Measurements from ENCODE around the gene FNDC1.

Gene FNDC1

GRCh38 chr6:159197251-159197650, 28.1 kb downstream of the FNDC1 start:
- Histone ChIP-seq H3K4me1 (ENCODE audit: low read depth, poor library complexity, severe bottlenecking) (no peaks in the 10 kb centered on the region), H4K20me1 (ENCODE audit: insufficient read depth) (no peaks in the 10 kb centered on the region), H3K9ac (no peak overlapping the region), H3K79me2 (ENCODE audit: insufficient read depth, low read depth) (no peaks in the 10 kb centered on the region), H3K4me2 (no peak overlapping the region), H3K4me3 (IDR thresholded peaks at IDR 0.05; ENCODE audit: insufficient read depth, low read depth, low read length) (no peak overlapping the region), H2AFZ (ENCODE audit: low read depth) (no peak overlapping the region), H3K27me3 (ENCODE audit: insufficient read depth, low read depth) (no peaks in the 10 kb centered on the region), H3K36me3 (ENCODE audit: insufficient read depth) (no peaks in the 10 kb centered on the region), H3K27ac (no peak overlapping the region)
- no peak for TF ChIP-seq CTCF (conservative IDR thresholded peaks at IDR 0.05; ENCODE audit: low read depth, low read length)

- Histone ChIP-seq H3K4me3 (IDR thresholded peaks at IDR 0.05; ENCODE audit: insufficient read depth, low read depth, low read length) (no peak overlapping the region), H3K27me3 (ENCODE audit: insufficient read depth, low read depth) (no peaks in the 10 kb centered on the region), H3K79me2 (ENCODE audit: insufficient read depth, low read depth) (no peaks in the 10 kb centered on the region), H3K36me3 (ENCODE audit: insufficient read depth) (no peaks in the 10 kb centered on the region), H3K4me2 (no peak overlapping the region), H4K20me1 (ENCODE audit: insufficient read depth) (no peaks in the 10 kb centered on the region), H3K9ac (no peak overlapping the region), H3K27ac (no peak overlapping the region), H3K4me1 (ENCODE audit: low read depth, poor library complexity, severe bottlenecking) (no peaks in the 10 kb centered on the region), H2AFZ (ENCODE audit: low read depth) (no peak overlapping the region)
- no peak for TF ChIP-seq CTCF (conservative IDR thresholded peaks at IDR 0.05; ENCODE audit: low read depth, low read length)
These were observed 32.1 kb downstream of the FNDC1 start for GRCh38 chr6:159201336-159201735.

- H3K27ac ChIP-seq = no peak overlapping the region
These were observed 34.3 kb downstream of the FNDC1 start for GRCh38 chr6:159203304-159204005.

GRCh38 chr6:159204605-159205004, 35.4 kb downstream of the FNDC1 start:
- no peak overlapping the region for H3K4me2 ChIP-seq
- no peaks in the 10 kb centered on the region for H3K27me3 ChIP-seq (ENCODE audit: insufficient read depth, low read depth)
- no peaks in the 10 kb centered on the region for H3K4me1 ChIP-seq (ENCODE audit: low read depth, poor library complexity, severe bottlenecking)
- H3K79me2 ChIP-seq (ENCODE audit: insufficient read depth, low read depth) = no peaks in the 10 kb centered on the region
- no peak overlapping the region for H2AFZ ChIP-seq (ENCODE audit: low read depth)
- no peak overlapping the region for H3K9ac ChIP-seq
- TF ChIP-seq CTCF (conservative IDR thresholded peaks at IDR 0.05; ENCODE audit: low read depth, low read length) = no peak
- no peak overlapping the region for H3K27ac ChIP-seq
- H3K4me3 ChIP-seq (IDR thresholded peaks at IDR 0.05; ENCODE audit: insufficient read depth, low read depth, low read length) = no peak overlapping the region
- H4K20me1 ChIP-seq (ENCODE audit: insufficient read depth) = no peaks in the 10 kb centered on the region
- no peaks in the 10 kb centered on the region for H3K36me3 ChIP-seq (ENCODE audit: insufficient read depth)

More at GRCh38 chr6:159203304-159204005, 34.3 kb downstream of the FNDC1 start:
- no peak overlapping the region for H3K4me2 ChIP-seq
- no peaks in the 10 kb centered on the region for H3K79me2 ChIP-seq (ENCODE audit: insufficient read depth, low read depth)
- H3K27me3 ChIP-seq (ENCODE audit: insufficient read depth, low read depth) = no peaks in the 10 kb centered on the region
- H3K4me3 ChIP-seq (IDR thresholded peaks at IDR 0.05; ENCODE audit: insufficient read depth, low read depth, low read length) = no peak overlapping the region
- no peak for TF ChIP-seq CTCF (conservative IDR thresholded peaks at IDR 0.05; ENCODE audit: low read depth, low read length)
- no peak overlapping the region for H3K9ac ChIP-seq
- H4K20me1 ChIP-seq (ENCODE audit: insufficient read depth) = no peaks in the 10 kb centered on the region
- no peaks in the 10 kb centered on the region for H3K4me1 ChIP-seq (ENCODE audit: low read depth, poor library complexity, severe bottlenecking)
- H2AFZ ChIP-seq (ENCODE audit: low read depth) = no peak overlapping the region
- H3K36me3 ChIP-seq (ENCODE audit: insufficient read depth) = no peaks in the 10 kb centered on the region

Measured in KMS-11 (cell line).